ENCODE data around the gene SPACA6. TPM values are rescaled to one million over a fixed set of nuclear protein-coding genes. Genes with fewer than 3 reads are reported as not detected.

Gene SPACA6, protein sequence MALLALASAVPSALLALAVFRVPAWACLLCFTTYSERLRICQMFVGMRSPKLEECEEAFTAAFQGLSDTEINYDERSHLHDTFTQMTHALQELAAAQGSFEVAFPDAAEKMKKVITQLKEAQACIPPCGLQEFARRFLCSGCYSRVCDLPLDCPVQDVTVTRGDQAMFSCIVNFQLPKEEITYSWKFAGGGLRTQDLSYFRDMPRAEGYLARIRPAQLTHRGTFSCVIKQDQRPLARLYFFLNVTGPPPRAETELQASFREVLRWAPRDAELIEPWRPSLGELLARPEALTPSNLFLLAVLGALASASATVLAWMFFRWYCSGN
- total RNA-seq = 7.6 and 12.5 TPM in 2 replicates

GRCh38 chr19:51693260-51693659 lies at the start of gene SPACA6:
Gene SPACA6 (plus strand): TSS chr19:51693330. CDS start chr19:51693527, 197 bp downstream.

DNA sequence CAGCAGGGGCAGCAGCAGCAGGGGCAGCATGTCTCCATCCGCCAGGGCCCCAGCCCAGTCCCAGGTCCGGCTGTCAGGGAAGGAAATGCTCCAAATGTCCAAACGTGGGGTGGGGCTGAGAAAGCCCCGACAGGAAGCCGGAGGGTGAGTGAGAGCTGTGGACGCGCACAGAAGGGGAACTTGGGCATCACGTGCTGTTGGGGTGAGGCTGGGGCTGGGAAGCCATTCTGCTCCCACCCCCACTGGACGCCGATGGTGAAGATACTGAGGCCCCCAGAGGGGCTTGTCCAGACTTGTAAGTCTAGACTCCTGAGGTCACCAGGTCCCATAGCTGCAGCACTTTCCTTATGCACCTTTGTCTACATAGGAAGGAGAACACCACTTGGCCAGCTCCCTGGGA lies 46.4 kb upstream of the SPACA6 start, which contains the start of gene SIGLEC14:
SIGLEC14 (minus strand) TSS at position 96 of the 400 bp plus-strand sequence; CDS start at position 30, 66 bp downstream.

GRCh38 chr19:51751655-51752054 lies 58.5 kb downstream of the SPACA6 start, which contains the start of gene FPR1:
Gene FPR1 (minus strand): TSS chr19:51751878. CDS start chr19:51746994, 4,884 bp downstream.

Other genes starting within 250 kb of the SPACA6 start
- gene SIGLEC8, start 234.9 kb upstream of the SPACA6 start, total RNA-seq = not detected in 2 replicates
- gene CEACAM18, start 214.8 kb upstream of the SPACA6 start, total RNA-seq = not detected in 2 replicates
- gene SIGLEC12, start 191.5 kb upstream of the SPACA6 start, total RNA-seq = not detected in 2 replicates
- gene SIGLEC6, start 161.7 kb upstream of the SPACA6 start, total RNA-seq = 0.11 TPM in 1 of 2 replicates, not detected in the other
- gene ZNF175, start 122.0 kb upstream of the SPACA6 start, total RNA-seq = 6.9 and 7.6 TPM in 2 replicates
- gene SIGLEC5, start 62.9 kb upstream of the SPACA6 start, total RNA-seq = not detected in 2 replicates
- gene SIGLEC14, start 46.5 kb upstream of the SPACA6 start, total RNA-seq = not detected in 2 replicates
- not detected in 2 replicates for gene HAS1, start 30.7 kb downstream of the SPACA6 start, total RNA-seq
- 0.11 TPM in 1 of 2 replicates, not detected in the other for gene FPR1, start 58.5 kb downstream of the SPACA6 start, total RNA-seq
- not detected in 2 replicates for gene FPR2, start 67.8 kb downstream of the SPACA6 start, total RNA-seq
- not detected in 2 replicates for gene FPR3, start 101.8 kb downstream of the SPACA6 start, total RNA-seq
- gene ZNF577, start 194.6 kb downstream of the SPACA6 start, total RNA-seq = 4.0 and 7.2 TPM in 2 replicates
- 5.7 and 5.9 TPM in 2 replicates for gene ZNF649, start 211.7 kb downstream of the SPACA6 start, total RNA-seq
- gene ZNF613, start 234.1 kb downstream of the SPACA6 start, total RNA-seq = 4.9 and 6.1 TPM in 2 replicates

Measured in uterine smooth muscle cell (primary cell).